Heart left ventricle (tissue), 16 donors: Measurements from ENCODE around the gene PCBD1. TPM values are rescaled to one million over a fixed set of nuclear protein-coding genes. Genes with fewer than 3 reads are reported as not detected.

Experiments
- ATAC-seq, 4 donors: fragments of 200-7000 bp; cut with Tn5 transposase; one replicate each; pipeline ENCODE4 v1.9.1; 2020 to 2022; ENCODE audit warnings: moderate library complexity in 4 of 4, mild to moderate bottlenecking in 3 of 4, moderate number of reproducible peaks in 1 of 4
- DNase-seq, 5 donors: peaks; one replicate each; pipeline ENCODE4 v3.0.0-alpha.2; 2020
- H3K27ac ChIP-seq, 12 donors: fragments of 200-600 bp; sonication (generic) in 4 of 12; one replicate each; pipeline versions ENCODE4 v1.5.0 to v1.8.0; 2016 to 2022; ENCODE audit warnings: mild to moderate bottlenecking in 2 of 12
- H3K27me3 ChIP-seq, 9 donors: fragments of 200-600 bp; sonication (generic) in 2 of 9; one replicate each; pipeline versions ENCODE4 v1.5.1 to v1.8.0; 2016 to 2022; ENCODE audit warnings: mild to moderate bottlenecking in 3 of 9
- H3K36me3 ChIP-seq, 9 donors: fragments of 200-600 bp; sonication (generic) in 2 of 9; one replicate each; pipeline versions ENCODE4 v1.5.0 to v1.8.0; 2018 to 2022; ENCODE audit warnings: mild to moderate bottlenecking in 2 of 9
- H3K4me1 ChIP-seq, 12 donors: fragments of 200-600 bp; sonication (generic) in 4 of 12; one replicate each; pipeline versions ENCODE4 v1.5.0 to v1.8.0; 2016 to 2022; ENCODE audit warnings: mild to moderate bottlenecking in 3 of 12
- H3K4me3 ChIP-seq, 12 donors: fragments of 200-600 bp; sonication (generic) in 4 of 12; one replicate each; pipeline versions ENCODE4 v1.5.0 to v1.8.0; 2017 to 2022; ENCODE audit warnings: mild to moderate bottlenecking in 9 of 12, moderate library complexity in 4 of 12
- H3K9me3 ChIP-seq, 12 donors: fragments of 200-600 bp; sonication (generic) in 4 of 12; one replicate each; pipeline versions ENCODE4 v1.5.0 to v1.8.0; 2016 to 2022; ENCODE audit warnings: mild to moderate bottlenecking in 1 of 12
- POLR2A ChIP-seq, 2 donors: fragments of 450-650 bp; IDR thresholded peaks; one replicate each; pipeline ENCODE4 v1.6.1; 2017; ENCODE audit warnings: antibody characterized with exemption in 2 of 2, mild to moderate bottlenecking in 2 of 2, moderate library complexity in 2 of 2
- WGBS, 4 donors: extraction: QIAGEN DNeasy Blood & Tissue Kit in 2 of 4; methylation state at CpG; one replicate each; pipeline versions ENCODE4 v1.1.5 to v1.1.7; 2013 to 2018; 5-methylcytosine and 5-hydroxymethylcytosine counted together
- intact Hi-C, 10 donors: fragments of 100-400 bp; cut with DNase I; formaldehyde crosslinking; loops; one replicate each; pipeline versions ENCODE4 v1.11.1 to v1.14.2; 2022
- polyA plus RNA-seq, 2 donors: library from polyadenylated mRNA; stranded (reverse); fragments of 200-250 nt; gene quantifications; one replicate each; pipeline ENCODE4 v1.2.3, GENCODE V29; 2013
- total RNA-seq, 9 donors: library from RNA; depleted of rRNA in 2 of 9; stranded (reverse); fragments of >200 nt in 2 of 9; fragmentation: NEBNext Ultra II Directional in 3 of 9; extraction: Animal tissue kit (Norgen Biotek cat#: 25700) in 3 of 9; gene quantifications; one replicate each; pipeline versions ENCODE4 v1.1.0 to v1.2.4, GENCODE V29; 2016 to 2023
- TF ChIP-seq, protein P1 (sequence below), 12 donors: fragments of 200-600 bp; sonication (generic) in 4 of 12; IDR thresholded peaks; one replicate each; pipeline versions ENCODE4 v1.5.0 to v1.8.0; 2018 to 2022; ENCODE audit warnings: antibody characterized with exemption in 12 of 12, mild to moderate bottlenecking in 5 of 12
- donor health status: ischemic (EF 13 %, LVEDD 7.1; RV severe dilation, severe dysfunction).
- donor health status: healthy with polysubstance abuse.
- donor health status: DM: no; HTN: yes; CAD: no.
- donor health status: DM: no; HTN: no; CAD: no.
- donor health status: ischemic (EF 25% LVEDD 6.9; RV normal size, moderate dysfunction).
- donor health status: ischemic (EF 25% LVEDD 5.7; RV mildly dilated, moderate dysfunction).
- donor health status: healthy.
- donor health status: DM: yes; HTN: yes; CAD: no.
- donor health status: ischemic (EF 35%, LVEDD 5.7; RV mildly dilated, moderate dysfunction).
- donor health status: nonischemic (EF 11% LVEDD 7.7; RV severe dilation, severe dysfunction).
- donor health status: DM: yes; HTN: yes; CAD: no.
- donor health status: PGD.
- donor health status: ischemic (EF 29% LVEDD 5.4; RV normal size, mild dysfunction).
- donor health status: nonischemic (EF 23%, LVEDD 6.1; RV moderate dilation, normal function).

PCBD1 gene
- total and polyA plus RNA-seq, 11 donors = 103 to 189 (median 144) TPM

GRCh38 chr10:70915806-70916205 is 27.4 kb upstream of the PCBD1 start:
- WGBS, 4 donors = 82 to 96% (median 88%) methylated on average over 9 of the region's 9 CpGs
- Histone ChIP-seq H3K27ac (no peak overlapping the region), H3K27me3 (peaks cover 0 to 19% (median 0%) of the 10 kb centered on the region in 9 donors), H3K4me3 (no peak overlapping the region), H3K36me3 (no peaks in the 10 kb centered on the region), H3K4me1 (no peaks in the 10 kb centered on the region), H3K9me3 (no peaks in the 10 kb centered on the region)
- intact Hi-C loops = no loop called here
- no peak for ATAC-seq
- DNase-seq = peak in 1 of 5 donors; percentile 46
- no peak for TF ChIP-seq POLR2A (IDR thresholded peaks at IDR 0.05)
- TF ChIP-seq, protein P1, sequence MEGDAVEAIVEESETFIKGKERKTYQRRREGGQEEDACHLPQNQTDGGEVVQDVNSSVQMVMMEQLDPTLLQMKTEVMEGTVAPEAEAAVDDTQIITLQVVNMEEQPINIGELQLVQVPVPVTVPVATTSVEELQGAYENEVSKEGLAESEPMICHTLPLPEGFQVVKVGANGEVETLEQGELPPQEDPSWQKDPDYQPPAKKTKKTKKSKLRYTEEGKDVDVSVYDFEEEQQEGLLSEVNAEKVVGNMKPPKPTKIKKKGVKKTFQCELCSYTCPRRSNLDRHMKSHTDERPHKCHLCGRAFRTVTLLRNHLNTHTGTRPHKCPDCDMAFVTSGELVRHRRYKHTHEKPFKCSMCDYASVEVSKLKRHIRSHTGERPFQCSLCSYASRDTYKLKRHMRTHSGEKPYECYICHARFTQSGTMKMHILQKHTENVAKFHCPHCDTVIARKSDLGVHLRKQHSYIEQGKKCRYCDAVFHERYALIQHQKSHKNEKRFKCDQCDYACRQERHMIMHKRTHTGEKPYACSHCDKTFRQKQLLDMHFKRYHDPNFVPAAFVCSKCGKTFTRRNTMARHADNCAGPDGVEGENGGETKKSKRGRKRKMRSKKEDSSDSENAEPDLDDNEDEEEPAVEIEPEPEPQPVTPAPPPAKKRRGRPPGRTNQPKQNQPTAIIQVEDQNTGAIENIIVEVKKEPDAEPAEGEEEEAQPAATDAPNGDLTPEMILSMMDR (IDR thresholded peaks at IDR 0.05) = no peak

DNA sequence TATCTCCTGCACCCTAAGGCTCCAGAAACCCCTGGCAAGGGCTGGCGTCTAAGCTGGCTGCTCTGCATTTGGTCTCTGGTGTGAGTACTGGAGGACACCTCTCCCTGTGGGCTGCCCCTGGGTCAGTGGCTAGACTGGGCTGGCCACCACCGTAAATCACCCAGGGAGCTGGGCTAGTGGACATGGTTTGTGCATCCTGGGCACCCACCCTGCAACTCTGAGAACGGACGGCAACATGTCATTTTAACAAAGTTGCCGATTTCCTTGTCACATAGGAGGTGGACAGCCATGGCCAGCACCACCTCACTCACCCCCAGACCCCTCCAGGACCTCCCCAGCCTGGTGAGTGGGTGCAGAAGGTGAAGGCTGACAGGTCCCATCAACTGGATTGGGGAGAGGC is 26.8 kb upstream of the PCBD1 start:
- Histone ChIP-seq H3K36me3 (no peaks in the 10 kb centered on the region), H3K9me3 (no peaks in the 10 kb centered on the region), H3K4me3 (no peak overlapping the region), H3K4me1 (no peaks in the 10 kb centered on the region), H3K27me3 (peaks cover 0 to 19% (median 0%) of the 10 kb centered on the region in 9 donors), H3K27ac (no peak overlapping the region)
- DNase-seq (peak in 1 of 5 donors; percentile 26), ATAC-seq (no peak)
- 86 to 100% (median 87%) methylated on average over 3 to 5 of the region's 5 CpGs for WGBS, 4 donors
- intact Hi-C loops = no loop called here
- TF ChIP-seq, protein P1 (IDR thresholded peaks at IDR 0.05) = no peak
- TF ChIP-seq POLR2A (IDR thresholded peaks at IDR 0.05) = no peak

DNA sequence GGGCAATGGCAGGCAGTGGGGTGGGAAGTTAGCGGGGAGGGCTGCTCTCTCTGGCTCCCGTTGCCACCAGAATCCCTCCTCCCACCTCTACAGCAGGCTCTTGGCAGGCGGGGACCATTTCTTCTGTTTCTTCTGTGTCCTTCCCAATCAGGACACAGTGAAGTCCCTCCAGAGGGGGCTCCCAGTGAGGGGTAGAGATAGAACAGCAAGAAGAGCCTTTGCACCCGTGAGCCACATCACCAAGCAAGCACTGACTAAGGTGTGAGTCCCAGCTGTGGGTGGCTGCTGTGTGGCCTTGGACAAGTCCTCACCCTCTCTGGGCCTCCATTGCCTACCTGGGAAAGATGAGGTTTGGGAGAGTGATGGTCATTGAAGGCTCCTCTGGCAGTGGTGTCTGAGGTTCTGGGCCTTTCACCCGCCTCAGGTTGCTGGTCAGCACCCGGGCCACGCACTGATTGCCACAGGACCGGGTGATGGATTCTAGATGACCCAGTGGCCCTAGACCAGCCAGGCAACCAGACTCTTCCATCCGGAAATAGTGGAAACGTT is 26.0 kb upstream of the PCBD1 start:
- DNase-seq (peak in 2 of 5 donors; percentile 18 to 22), ATAC-seq (no peak)
- Histone ChIP-seq H3K27ac (no peak overlapping the region), H3K4me3 (no peak overlapping the region), H3K4me1 (no peaks in the 10 kb centered on the region), H3K27me3 (peaks cover 0 to 14% (median 0%) of the 10 kb centered on the region in 9 donors), H3K36me3 (no peaks in the 10 kb centered on the region), H3K9me3 (no peaks in the 10 kb centered on the region)
- intact Hi-C loops = no loop called here
- no peak for TF ChIP-seq POLR2A (IDR thresholded peaks at IDR 0.05)
- TF ChIP-seq, protein P1 (IDR thresholded peaks at IDR 0.05) = no peak
- WGBS, 4 donors = 83 to 88% (median 85%) methylated on average over 7 to 10 of the region's 10 CpGs

DNA sequence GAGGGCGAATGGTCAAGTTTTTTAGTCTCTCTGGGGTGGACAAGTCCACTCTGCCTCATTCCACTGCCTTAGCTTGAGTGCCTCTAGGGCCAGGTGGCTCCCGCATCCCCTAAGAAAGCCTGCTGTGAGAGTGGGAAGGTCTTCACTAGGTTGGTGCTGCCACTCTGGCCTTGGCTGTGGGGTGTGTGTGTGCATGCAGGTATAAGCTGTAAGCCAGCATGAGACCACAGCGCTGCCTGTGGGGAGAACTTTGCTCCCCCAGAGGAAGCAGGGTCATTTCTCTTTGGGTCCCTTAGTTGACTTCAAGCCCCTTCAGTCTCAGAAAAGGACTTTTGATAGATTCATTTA is 25.5 kb upstream of the PCBD1 start:
- ATAC-seq (no peak), DNase-seq (peak in 2 of 5 donors; percentile 16 to 40)
- Histone ChIP-seq H3K27me3 (peaks cover 0 to 9% (median 0%) of the 10 kb centered on the region in 9 donors), H3K9me3 (no peaks in the 10 kb centered on the region), H3K36me3 (no peaks in the 10 kb centered on the region), H3K4me1 (no peaks in the 10 kb centered on the region), H3K27ac (no peak overlapping the region), H3K4me3 (no peak overlapping the region)
- intact Hi-C loops = no loop called here
- 88 to 96% (median 93%) methylated on average over 3 of the region's 3 CpGs for WGBS, 4 donors
- TF ChIP-seq, protein P1 (IDR thresholded peaks at IDR 0.05) = no peak
- no peak for TF ChIP-seq POLR2A (IDR thresholded peaks at IDR 0.05)
